GM12892 (cell line): ENCODE results near the gene LARP6.

Experiments used
- POLR2A ChIP-seq: IDR thresholded peaks from 2 replicates; pipeline ENCODE4 v1.6.1; 2011; ENCODE audit warnings: low read depth, low read length, control low read depth
- POLR2AphosphoS5 ChIP-seq: IDR thresholded peaks from 2 replicates; pipeline ENCODE4 v1.6.1; 2011; ENCODE audit warnings: low read depth, low read length, control low read depth
- TAF1 ChIP-seq: IDR thresholded peaks from 2 replicates; pipeline ENCODE4 v1.6.1; 2011; ENCODE audit warnings: low read depth, mild to moderate bottlenecking, control low read depth, low read length, borderline replicate concordance

GRCh38 chr15:70851889-70852288, 2.1 kb downstream of the LARP6 start:
- TF ChIP-seq POLR2AphosphoS5 (no peak), POLR2A (no peak), TAF1 (no peak)
